H1 (cell line): ENCODE data around the gene THOC5. TPM values are rescaled to one million over a fixed set of nuclear protein-coding genes. Genes with fewer than 3 reads are reported as not detected.

ENCODE experiments used
- CHD7 ChIP-seq: fragments of 300-600 bp; sonication (generic); IDR thresholded peaks from 2 replicates; pipeline ENCODE4 v1.7.1; 2012; ENCODE audit warnings: low read length, moderate library complexity, mild to moderate bottlenecking, inconsistent platforms; ENCODE audit not compliant: insufficient replicate concordance
- EGR1 ChIP-seq: IDR thresholded peaks from 2 replicates; pipeline ENCODE4 v1.6.1; 2011; ENCODE audit warnings: low read depth, low read length, borderline replicate concordance
- EP300 ChIP-seq, 2 experiments: IDR thresholded peaks; 1 replicate in 1 of 2; 2 replicates in 1 of 2; pipeline ENCODE4 v1.6.1; 2011 to 2012; ENCODE audit warnings: low read depth in 2 of 2, low read length in 2 of 2, mild to moderate bottlenecking in 2 of 2, borderline replicate concordance in 1 of 2, inconsistent platforms in 1 of 2, moderate library complexity in 1 of 2
- FOSL1 ChIP-seq: IDR thresholded peaks from 2 replicates; pipeline ENCODE4 v1.6.1; 2011; ENCODE audit warnings: mild to moderate bottlenecking, low read depth, low read length, moderate library complexity; ENCODE audit not compliant: insufficient read depth
- HDAC2 ChIP-seq, 2 experiments: fragments of 300-600 bp in 1 of 2; sonication (generic) in 1 of 2; IDR thresholded peaks; 2 replicates each; pipeline ENCODE4 v1.6.1; 2011 to 2012; ENCODE audit warnings: low read depth in 2 of 2, low read length in 2 of 2, mild to moderate bottlenecking in 2 of 2, moderate library complexity in 2 of 2, borderline replicate concordance in 1 of 2, inconsistent platforms in 1 of 2
- HDAC6 ChIP-seq: IDR thresholded peaks from one replicate; pipeline ENCODE4 v1.7.1; 2012; ENCODE audit warnings: low read depth, mild to moderate bottlenecking, inconsistent platforms, low read length, moderate library complexity
- MAFK ChIP-seq: IDR thresholded peaks from 2 replicates; pipeline ENCODE4 v1.6.1; 2012; ENCODE audit warnings: low read depth, mild to moderate bottlenecking, improper control_type of control experiment, low read length
- NANOG ChIP-seq: IDR thresholded peaks from 2 replicates; pipeline ENCODE4 v1.6.1; 2011; ENCODE audit warnings: low read length, low read depth, mild to moderate bottlenecking, inconsistent platforms; ENCODE audit not compliant: insufficient read depth, poor library complexity, severe bottlenecking
- PHF8 ChIP-seq: fragments of 200-600 bp; sonication (generic); conservative IDR thresholded peaks from 2 replicates; pipeline ENCODE4 v1.7.1; 2012; ENCODE audit warnings: low read depth, mild to moderate bottlenecking, inconsistent platforms, low read length, moderate library complexity
- SP2 ChIP-seq: IDR thresholded peaks from 2 replicates; pipeline ENCODE4 v1.6.1; 2012; ENCODE audit warnings: mild to moderate bottlenecking, low read length, inconsistent platforms
- SP4 ChIP-seq: IDR thresholded peaks from 2 replicates; pipeline ENCODE4 v1.6.1; 2012; ENCODE audit warnings: low read length, inconsistent platforms
- TEAD4 ChIP-seq: IDR thresholded peaks from 2 replicates; pipeline ENCODE4 v1.6.1; 2012; ENCODE audit warnings: low read depth, low read length, inconsistent platforms, mixed read lengths
- polyA plus RNA-seq, 7 experiments: library from polyadenylated mRNA; depleted of rRNA in 3 of 7; stranded (reverse) in 5 of 7; unstranded in 2 of 7; fragments of >200 nt in 5 of 7; fragments of 200-250 nt in 2 of 7; gene quantifications; 1 replicate in 5 of 7; 2 replicates in 1 of 7; 4 replicates in 1 of 7; pipeline versions ENCODE4 v1.2.1 to v1.2.3, GENCODE V29; 2011 to 2013; ENCODE audit warnings: missing spikeins in 2 of 7, mixed read lengths in 2 of 7
- total RNA-seq: library from RNA; stranded (reverse); fragmentation: NEBNext Ultra II Directional; extraction: Animal tissue kit (Norgen Biotek cat#: 25700); gene quantifications from 2 replicates; pipeline ENCODE4 v1.2.1, GENCODE V29; 2021

The THOC5 gene
- total and polyA plus RNA-seq, 2 of the 8 experiments (the other 6 are each of a cell fraction or from before 2014, with no cell fraction given), result 27.7 to 65.7 TPM

- TF ChIP-seq CHD7, result no peak
- no peak for TF ChIP-seq FOSL1
- no peak for TF ChIP-seq SP4
- no peak for TF ChIP-seq EP300 (IDR thresholded peaks at IDR 0.05; ENCODE audit: borderline replicate concordance in 1 of 2, low read depth in 2 of 2, low read length in 2 of 2)
- no peak for TF ChIP-seq MAFK
- no peak for TF ChIP-seq SP2
- TF ChIP-seq TEAD4, result no peak
- no peak for TF ChIP-seq EGR1
- no peak for TF ChIP-seq HDAC6
- no peak for TF ChIP-seq PHF8
- TF ChIP-seq HDAC2 (IDR thresholded peaks at IDR 0.05; ENCODE audit: borderline replicate concordance in 1 of 2, low read depth in 2 of 2, low read length in 2 of 2), result no peak
- TF ChIP-seq NANOG, result no peak
Observed at GRCh38 chr22:29523761-29524160, 29.8 kb downstream of the THOC5 start (continued).
